ENCODE data around the gene FKRP. TPM values are rescaled to one million over a fixed set of nuclear protein-coding genes. Genes with fewer than 3 reads are reported as not detected.

FKRP gene
- total RNA-seq: 25.0 TPM

GRCh38 chr19:46745521-46746280 lies at the start of gene FKRP:
TSS of gene FKRP (plus strand) at chr19:46746057. CDS start at chr19:46755451, 9,394 bp downstream.

GRCh38 chr19:46717034-46717715 lies 28.7 kb upstream of the FKRP start, which contains the start of gene PRKD2:
TSS of gene PRKD2 (minus strand) at chr19:46717114. CDS start at chr19:46716370, 744 bp downstream.

GRCh38 chr19:46746281-46747057 lies 612 bp downstream of the FKRP start, which contains the start of gene STRN4:
TSS of gene STRN4 (minus strand) at chr19:46746450. CDS start at chr19:46746430, 20 bp downstream.

GRCh38 chr19:46788262-46788967 lies 42.6 kb downstream of the FKRP start, which contains the start of gene SLC1A5:
TSS of gene SLC1A5 (minus strand) at chr19:46788594. CDS start at chr19:46787965, 629 bp downstream.

Other genes starting within 250 kb of the FKRP start
- gene CALM3, start 144.7 kb upstream of the FKRP start, total RNA-seq: 277 TPM
- gene PTGIR, start 121.0 kb upstream of the FKRP start, total RNA-seq: 2.5 TPM
- gene GNG8, start 109.9 kb upstream of the FKRP start, total RNA-seq: not detected
- gene DACT3, start 84.9 kb upstream of the FKRP start, total RNA-seq: 18.5 TPM
- gene PRKD2, start 28.9 kb upstream of the FKRP start, total RNA-seq: 25.5 TPM
- 71.9 TPM for gene STRN4, start 393 bp downstream of the FKRP start, total RNA-seq
- 10.7 TPM for gene SLC1A5, start 42.5 kb downstream of the FKRP start, total RNA-seq
- 48.4 TPM for gene AP2S1, start 104.8 kb downstream of the FKRP start, total RNA-seq
- gene ARHGAP35, start 114.9 kb downstream of the FKRP start, total RNA-seq: 72.8 TPM

Measured in camera-type eye (tissue), 1 donor.